HCT116 (cell line): ENCODE measurements around the gene FOXF1. TPM values are rescaled to one million over a fixed set of nuclear protein-coding genes. Genes with fewer than 3 reads are reported as not detected.

ENCODE experiments used
- ATAC-seq: fragments of 200-7000 bp; cut with Tn5 transposase; 2 replicates; pipeline ENCODE4 v1.9.1; 2020; ENCODE audit warnings: mild to moderate bottlenecking, moderate library complexity
- BruUV-seq: library from RNA; stranded (reverse); fragments of 400-500 nt; replicated peaks from 2 replicates; lab custom pipeline; 2021; lab: Mats Ljungman, UMichigan
- CTCF ChIA-PET: fragments of 300-600 bp; sonication (Branson Sonifier 250); formaldehyde crosslinking; loops from one replicate; lab custom pipeline; 2021; ENCODE audit warnings: antibody characterized with exemption; lab: Charles Lee
- POLR2A ChIA-PET: fragments of 300-600, 350-600 bp; sonication (Branson Sonifier 250); formaldehyde crosslinking; loops from one replicate; lab custom pipeline; 2021; ENCODE audit warnings: antibody characterized with exemption; lab: Charles Lee
- RAD21 ChIA-PET, 2 experiments: fragments of 300-600 bp; sonication (Branson Sonifier 250); formaldehyde crosslinking; loops; one replicate each; lab custom pipeline; 2023; ENCODE audit warnings: low total read pairs in 2 of 2; ENCODE audit not compliant: uncharacterized antibody in 2 of 2, unreplicated experiment in 2 of 2, low non-redundant PET in 1 of 2; lab: Charles Lee
- DNase-seq: peaks from one replicate; pipeline ENCODE4 v3.0.0-alpha.2; 2010; ENCODE audit warnings: low read depth, low spot score
- H2AFZ ChIP-seq: fragments of 200-600 bp; shearing (Covaris generic), sonication (generic); 2 replicates; pipeline ENCODE4 v1.6.1; 2017; ENCODE audit warnings: low read depth, mixed run types, mixed read lengths, antibody characterized with exemption, low read length; ENCODE audit not compliant: poor library complexity, severe bottlenecking
- H3K27ac ChIP-seq: 2 replicates; pipeline ENCODE4 v1.5.1; 2012; ENCODE audit warnings: low read depth, low read length
- H3K27me3 ChIP-seq: fragments of 200-600 bp; sonication (generic); 2 replicates; pipeline ENCODE4 v1.6.1; 2016; ENCODE audit warnings: mixed run types, low read length, mixed read lengths; ENCODE audit not compliant: insufficient read depth
- H3K36me3 ChIP-seq, 2 experiments: fragments of 200-500 bp in 1 of 2; fragments of 200-600 bp in 1 of 2; sonication (Bioruptor generic) in 1 of 2; sonication (generic) in 1 of 2; 2 replicates each; pipeline versions ENCODE4 v1.5.1 to v1.6.1; 2014 to 2016; ENCODE audit warnings: low read length in 2 of 2, inconsistent platforms in 1 of 2, mixed read lengths in 1 of 2, mixed run types in 1 of 2; ENCODE audit not compliant: insufficient read depth in 2 of 2, control insufficient read depth in 1 of 2
- H3K4me1 ChIP-seq, 2 experiments: fragments of 200-600 bp in 1 of 2; sonication (generic) in 1 of 2; 2 replicates each; pipeline versions ENCODE4 v1.5.1 to v1.6.1; 2012 to 2017; ENCODE audit warnings: low read length in 2 of 2, inconsistent platforms in 1 of 2, mild to moderate bottlenecking in 1 of 2, mixed read lengths in 1 of 2, mixed run types in 1 of 2, moderate library complexity in 1 of 2; ENCODE audit not compliant: insufficient read depth in 2 of 2, control insufficient read depth in 1 of 2
- H3K4me2 ChIP-seq: fragments of 200-600 bp; sonication (generic); 2 replicates; pipeline ENCODE4 v1.6.1; 2017; ENCODE audit warnings: mixed run types, low read length, mixed read lengths
- H3K4me3 ChIP-seq, 2 experiments: fragments of 200-600 bp in 1 of 2; sonication (generic) in 1 of 2; replicated peaks in 1 of 2; 2 replicates each; pipeline ENCODE4 v1.5.1; 2011 to 2016; ENCODE audit warnings: low read length in 2 of 2, control low read depth in 1 of 2, low read depth in 1 of 2, mild to moderate bottlenecking in 1 of 2, mixed read lengths in 1 of 2, mixed run types in 1 of 2
- H3K79me2 ChIP-seq: fragments of 200-600 bp; sonication (generic); 2 replicates; pipeline ENCODE4 v1.6.1; 2017; ENCODE audit warnings: mild to moderate bottlenecking, mixed run types, low read length, moderate library complexity, mixed read lengths; ENCODE audit not compliant: insufficient read depth
- H3K9ac ChIP-seq: fragments of 200-600 bp; sonication (generic); 2 replicates; pipeline ENCODE4 v1.6.1; 2016; ENCODE audit warnings: low read length, mixed read lengths
- H3K9me2 ChIP-seq: fragments of 200-600 bp; sonication (generic), shearing (Covaris generic); 2 replicates; pipeline ENCODE4 v1.6.1; 2017; ENCODE audit warnings: mixed run types, mild to moderate bottlenecking, moderate library complexity; ENCODE audit not compliant: insufficient read depth
- H3K9me3 ChIP-seq, 2 experiments: fragments of 200-500 bp in 1 of 2; fragments of 200-600 bp in 1 of 2; sonication (Bioruptor generic) in 1 of 2; sonication (generic) in 1 of 2; 2 replicates each; pipeline ENCODE4 v1.6.1; 2014 to 2017; ENCODE audit warnings: low read length in 2 of 2, mixed read lengths in 2 of 2, inconsistent platforms in 1 of 2, low read depth in 1 of 2, mild to moderate bottlenecking in 1 of 2, mixed run types in 1 of 2, moderate library complexity in 1 of 2; ENCODE audit not compliant: control insufficient read depth in 1 of 2, insufficient read depth in 1 of 2
- H4K20me1 ChIP-seq: fragments of 200-600 bp; sonication (generic), shearing (Covaris generic); 2 replicates; pipeline ENCODE4 v1.6.1; 2017; ENCODE audit warnings: mixed run types, mild to moderate bottlenecking, moderate library complexity; ENCODE audit not compliant: insufficient read depth
- CBX3 ChIP-seq: IDR thresholded peaks from 2 replicates; pipeline ENCODE4 v1.6.1; 2012; ENCODE audit warnings: low read depth
- CEBPB ChIP-seq: IDR thresholded peaks from 2 replicates; pipeline ENCODE4 v1.6.1; 2012; ENCODE audit warnings: low read depth
- ELF1 ChIP-seq: IDR thresholded peaks from 2 replicates; pipeline ENCODE4 v1.6.1; 2012; ENCODE audit warnings: low read depth, borderline replicate concordance
- FOSL1 ChIP-seq: IDR thresholded peaks from 2 replicates; pipeline ENCODE4 v1.6.1; 2012; ENCODE audit warnings: low read depth
- JUND ChIP-seq: IDR thresholded peaks from 2 replicates; pipeline ENCODE4 v1.6.1; 2012
- MAX ChIP-seq: IDR thresholded peaks from 2 replicates; pipeline ENCODE4 v1.6.1; 2012
- POLR2A ChIP-seq: IDR thresholded peaks from 2 replicates; pipeline ENCODE4 v1.7.0; 2011; ENCODE audit warnings: borderline replicate concordance; ENCODE audit not compliant: insufficient read depth, insufficient read length; ENCODE audit errors: extremely low read depth
- POLR2AphosphoS5 ChIP-seq: IDR thresholded peaks from 2 replicates; pipeline ENCODE4 v1.6.1; 2011; ENCODE audit warnings: mild to moderate bottlenecking, low read depth, low read length, moderate library complexity
- RAD21 ChIP-seq: IDR thresholded peaks from 2 replicates; pipeline ENCODE4 v1.6.1; 2012; ENCODE audit warnings: low read depth, mild to moderate bottlenecking
- REST ChIP-seq: IDR thresholded peaks from 2 replicates; pipeline ENCODE4 v1.6.1; 2012; ENCODE audit warnings: low read depth
- SIN3A ChIP-seq: IDR thresholded peaks from 2 replicates; pipeline ENCODE4 v1.6.1; 2012; ENCODE audit warnings: low read depth
- SP1 ChIP-seq: IDR thresholded peaks from 2 replicates; pipeline ENCODE4 v1.6.1; 2012; ENCODE audit warnings: low read depth
- SRF ChIP-seq: IDR thresholded peaks from 2 replicates; pipeline ENCODE4 v1.6.1; 2012; ENCODE audit warnings: low read depth
- YY1 ChIP-seq: IDR thresholded peaks from 2 replicates; pipeline ENCODE4 v1.6.1; 2011; ENCODE audit warnings: low read length, low read depth, moderate library complexity, mild to moderate bottlenecking; ENCODE audit not compliant: insufficient replicate concordance; ENCODE audit errors: extremely low read depth
- ZNF274 ChIP-seq: fragments of 200-500 bp; sonication (Bioruptor generic); IDR thresholded peaks from 2 replicates; pipeline ENCODE4 v1.6.1; 2014; ENCODE audit warnings: mild to moderate bottlenecking, low read depth, low read length, inconsistent platforms
- intact Hi-C: fragments of 100-400 bp; cut with micrococcal nuclease; formaldehyde crosslinking; loops from 2 replicates; pipeline ENCODE4 v1.10.0; 2022
- total RNA-seq: library from RNA; stranded (reverse); gene quantifications from one replicate; pipeline ENCODE4 v1.2.1, GENCODE V29; 2021; ENCODE audit not compliant: unreplicated experiment
- TF ChIP-seq, protein P1 (sequence below): IDR thresholded peaks from 2 replicates; pipeline ENCODE4 v1.6.1; 2011; ENCODE audit warnings: mild to moderate bottlenecking, low read length, moderate library complexity; ENCODE audit not compliant: insufficient replicate concordance; ENCODE audit errors: extremely low read depth
- TF ChIP-seq, protein P2 (sequence below): IDR thresholded peaks from 2 replicates; pipeline ENCODE4 v1.6.1; 2012

FOXF1 gene
- total RNA-seq, 1 experiment from 2014 or later, result 2.4 TPM

- no peak for TF ChIP-seq JUND
- no peak for TF ChIP-seq ELF1
- no peak for TF ChIP-seq CEBPB
Measured at GRCh38 chr16:86554917-86555703, 44.8 kb downstream of the FOXF1 start, which contains the start of gene MTHFSD (continued).

DNA sequence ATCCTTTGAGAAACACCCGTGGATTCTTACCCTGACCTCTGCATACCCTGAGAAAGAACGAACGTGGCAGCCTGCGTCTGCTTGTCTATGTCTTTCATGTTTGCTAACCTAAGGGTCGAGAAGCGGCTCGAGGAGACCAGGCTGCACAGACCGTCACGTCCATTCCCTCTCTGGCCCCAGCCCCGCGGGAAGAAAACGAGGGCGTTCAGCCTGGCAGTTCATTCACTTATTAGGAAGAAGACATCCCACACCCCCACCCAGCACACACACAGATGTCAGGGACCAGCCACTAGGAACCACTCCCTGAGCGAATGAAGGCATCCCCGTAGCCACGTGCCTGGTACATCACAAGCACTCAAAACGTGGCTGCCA is 45.4 kb downstream of the FOXF1 start:
- peaks cover 4% of the 10 kb centered on the region; the same call in 1 of the 2 replicates for H3K27me3 ChIP-seq
- no peaks in the 10 kb centered on the region; the same call in 1 of the 2 replicates for H4K20me1 ChIP-seq
- no peak for ATAC-seq
- no peaks in the 10 kb centered on the region for H3K9me3 ChIP-seq
- intact Hi-C loops, result no loop called here
- H3K27ac ChIP-seq, result peak overlapping the region; percentile 45
- no peaks in the 10 kb centered on the region for H3K9me2 ChIP-seq
- peaks cover 4 to 15% of the 10 kb centered on the region in 2 experiments; a peak in 3 of 4 replicates for H3K4me1 ChIP-seq
- H2AFZ ChIP-seq, result no peak overlapping the region
- H3K4me2 ChIP-seq, result peak overlapping the region; percentile 97
- peaks cover 7 to 15% of the 10 kb centered on the region in 2 experiments; a peak in 2 of 4 replicates for H3K36me3 ChIP-seq
- ChIA-PET POLR2A (no interaction called here), RAD21 (no interaction called here), CTCF (no interaction called here)
- TF ChIP-seq FOSL1 (no peak), ELF1 (no peak), CBX3 (no peak), SP1 (no peak), MAX (no peak), ZNF274 (no peak), CEBPB (no peak), YY1 (no peak), RAD21 (no peak), POLR2A (no peak), SRF (no peak), POLR2AphosphoS5 (no peak), REST (no peak), SIN3A (no peak)
- TF ChIP-seq, protein P1, sequence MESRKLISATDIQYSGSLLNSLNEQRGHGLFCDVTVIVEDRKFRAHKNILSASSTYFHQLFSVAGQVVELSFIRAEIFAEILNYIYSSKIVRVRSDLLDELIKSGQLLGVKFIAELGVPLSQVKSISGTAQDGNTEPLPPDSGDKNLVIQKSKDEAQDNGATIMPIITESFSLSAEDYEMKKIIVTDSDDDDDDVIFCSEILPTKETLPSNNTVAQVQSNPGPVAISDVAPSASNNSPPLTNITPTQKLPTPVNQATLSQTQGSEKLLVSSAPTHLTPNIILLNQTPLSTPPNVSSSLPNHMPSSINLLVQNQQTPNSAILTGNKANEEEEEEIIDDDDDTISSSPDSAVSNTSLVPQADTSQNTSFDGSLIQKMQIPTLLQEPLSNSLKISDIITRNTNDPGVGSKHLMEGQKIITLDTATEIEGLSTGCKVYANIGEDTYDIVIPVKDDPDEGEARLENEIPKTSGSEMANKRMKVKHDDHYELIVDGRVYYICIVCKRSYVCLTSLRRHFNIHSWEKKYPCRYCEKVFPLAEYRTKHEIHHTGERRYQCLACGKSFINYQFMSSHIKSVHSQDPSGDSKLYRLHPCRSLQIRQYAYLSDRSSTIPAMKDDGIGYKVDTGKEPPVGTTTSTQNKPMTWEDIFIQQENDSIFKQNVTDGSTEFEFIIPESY, result no peak
- TF ChIP-seq, protein P2, sequence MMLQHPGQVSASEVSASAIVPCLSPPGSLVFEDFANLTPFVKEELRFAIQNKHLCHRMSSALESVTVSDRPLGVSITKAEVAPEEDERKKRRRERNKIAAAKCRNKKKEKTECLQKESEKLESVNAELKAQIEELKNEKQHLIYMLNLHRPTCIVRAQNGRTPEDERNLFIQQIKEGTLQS, result no peak
- no peak for DNase-seq
- no TSS peak for BruUV-seq
- H3K9ac ChIP-seq, result peak overlapping the region; percentile 94
- H3K79me2 ChIP-seq, result peaks cover 19% of the 10 kb centered on the region
- peak overlapping the region; percentile 92 to 93 for H3K4me3 ChIP-seq
